Right lobe of liver (tissue), 6 donors: ENCODE data around the gene KAZN. TPM values are rescaled to one million over a fixed set of nuclear protein-coding genes. Genes with fewer than 3 reads are reported as not detected.
"Not testable (repeated sequence)": the region's sequence is repeated elsewhere in the genome, so short reads cannot be mapped to it uniquely, and the experiment has no call there.

Source experiments
- ATAC-seq, 4 donors: fragments of 200-7000 bp; cut with Tn5 transposase; one replicate each; pipeline ENCODE4 v1.9.1; 2020; ENCODE audit warnings: mild to moderate bottlenecking in 4 of 4, moderate library complexity in 4 of 4
- DNase-seq, 3 donors: peaks; one replicate each; pipeline ENCODE4 v3.0.0-alpha.2; 2020
- H3K27ac ChIP-seq, 3 donors: fragments of 200-600 bp; one replicate each; pipeline ENCODE4 v1.8.0; 2022
- H3K27me3 ChIP-seq, 2 donors: fragments of 200-600 bp; one replicate each; pipeline ENCODE4 v1.8.0; 2022
- H3K36me3 ChIP-seq, 4 donors: fragments of 200-600 bp; sonication (generic) in 1 of 4; one replicate each; pipeline versions ENCODE4 v1.5.1 to v1.8.0; 2017 to 2022; ENCODE audit warnings: control low read depth in 1 of 4
- H3K4me1 ChIP-seq, 4 donors: fragments of 200-600 bp; sonication (generic) in 1 of 4; one replicate each; pipeline versions ENCODE4 v1.5.1 to v1.8.0; 2017 to 2022; ENCODE audit warnings: control low read depth in 1 of 4
- H3K4me3 ChIP-seq, 3 donors: fragments of 200-600 bp; one replicate each; pipeline ENCODE4 v1.8.0; 2022
- H3K9me3 ChIP-seq, 4 donors: fragments of 200-600 bp; sonication (generic) in 1 of 4; one replicate each; pipeline versions ENCODE4 v1.5.1 to v1.8.0; 2017 to 2022; ENCODE audit warnings: control low read depth in 1 of 4
- CTCF ChIP-seq, 4 donors: fragments of 200-600 bp in 3 of 4; fragments of 450-650 bp in 1 of 4; IDR thresholded peaks; one replicate each; pipeline versions ENCODE4 v1.5.1 to v1.8.0; 2016 to 2022; ENCODE audit warnings: antibody characterized with exemption in 4 of 4, mild to moderate bottlenecking in 2 of 4
- POLR2A ChIP-seq: fragments of 450-650 bp; IDR thresholded peaks from one replicate; pipeline ENCODE4 v1.6.1; 2017; ENCODE audit warnings: antibody characterized with exemption, mild to moderate bottlenecking
- WGBS: methylation state at CpG from one replicate; pipeline ENCODE4 v1.1.6; 2018; ENCODE audit warnings: low coverage, low lambda C conversion rate; ENCODE audit not compliant: insufficient coverage; ENCODE audit errors: missing lambda C conversion rate; 5-methylcytosine and 5-hydroxymethylcytosine counted together
- intact Hi-C, 2 donors: fragments of 100-400 bp; cut with DNase I; formaldehyde crosslinking; loops; one replicate each; pipeline versions ENCODE4 v1.11.2 to v1.14.1; 2022
- total RNA-seq, 6 experiments: library from RNA; depleted of rRNA in 2 of 6; stranded (reverse); fragments of >200 nt in 2 of 6; fragmentation: NEBNext Ultra II Directional in 3 of 6; extraction: Animal tissue kit (Norgen Biotek cat#: 25700) in 3 of 6; gene quantifications; one replicate each; pipeline versions ENCODE4 v1.1.0 to v1.2.4, GENCODE V29; 2016 to 2023
- donor health status: DM: no; HTN: yes; CAD: no.
- donor health status: DM: no; HTN: no; CAD: no.
- donor health status: DM: no; HTN: no; CAD: no.
- donor health status: DM: no; HTN: yes; CAD: no.
- donor health status: DM: no; HTN: yes; CAD: no.

The KAZN gene
- total RNA-seq, 6 experiments from 2014 or later, result 1.5 to 7.2 (median 2.7) TPM

GRCh38 chr1:14578156-14578555, 20.3 kb upstream of the KAZN start:
- WGBS, result 66% methylated on average over 3 of the region's 3 CpGs
- intact Hi-C loops, result no loop called here
- no peaks in the 10 kb centered on the region for H3K9me3 ChIP-seq
- H3K36me3 ChIP-seq, result no peaks in the 10 kb centered on the region
- TF ChIP-seq CTCF (IDR thresholded peaks at IDR 0.05), result no peak
- TF ChIP-seq POLR2A, result no peak
- no peak overlapping the region for H3K4me3 ChIP-seq
- no peak for ATAC-seq
- no peak overlapping the region for H3K27ac ChIP-seq
- no peaks in the 10 kb centered on the region for H3K27me3 ChIP-seq
- H3K4me1 ChIP-seq, result no peaks in the 10 kb centered on the region
- no peak for DNase-seq

- DNase-seq, intact Hi-C loops, H3K36me3 ChIP-seq, H3K27me3 ChIP-seq, H3K27ac ChIP-seq, H3K4me3 ChIP-seq, ATAC-seq, H3K9me3 ChIP-seq, H3K4me1 ChIP-seq: not testable (repeated sequence)
- WGBS, result 87% methylated on average over 12 of the region's 12 CpGs
Observed at GRCh38 chr1:14580295-14580694, 18.2 kb upstream of the KAZN start.

- H3K9me3 ChIP-seq, result no peaks in the 10 kb centered on the region
- TF ChIP-seq CTCF (IDR thresholded peaks at IDR 0.05) (no peak), POLR2A (no peak)
- WGBS, result 87% methylated on average over 4 of the region's 4 CpGs
- no peaks in the 10 kb centered on the region for H3K36me3 ChIP-seq
- H3K27me3 ChIP-seq, result no peaks in the 10 kb centered on the region
- no peaks in the 10 kb centered on the region for H3K4me1 ChIP-seq
- no peak for ATAC-seq
- no peak overlapping the region for H3K4me3 ChIP-seq
- intact Hi-C loops, result no loop called here
- H3K27ac ChIP-seq, result no peak overlapping the region
- no peak for DNase-seq
Observed at GRCh38 chr1:14580986-14581385, 17.5 kb upstream of the KAZN start.

GRCh38 chr1:14583788-14584187, 14.7 kb upstream of the KAZN start:
- WGBS, result 52% methylated on average over 2 of the region's 5 CpGs

GRCh38 chr1:14585728-14586127, 12.8 kb upstream of the KAZN start:
- Histone ChIP-seq H3K27me3 (no peaks in the 10 kb centered on the region), H3K36me3 (no peaks in the 10 kb centered on the region), H3K9me3 (no peaks in the 10 kb centered on the region), H3K27ac (no peak overlapping the region), H3K4me1 (no peaks in the 10 kb centered on the region), H3K4me3 (no peak overlapping the region)
- TF ChIP-seq CTCF (IDR thresholded peaks at IDR 0.05) (no peak), POLR2A (no peak)
- ATAC-seq, result no peak
- intact Hi-C loops, result no loop called here
- 49% methylated on average over 4 of the region's 9 CpGs for WGBS
- no peak for DNase-seq

More at GRCh38 chr1:14583788-14584187, 14.7 kb upstream of the KAZN start:
- Histone ChIP-seq H3K4me1 (no peaks in the 10 kb centered on the region), H3K36me3 (no peaks in the 10 kb centered on the region), H3K27me3 (no peaks in the 10 kb centered on the region), H3K4me3 (no peak overlapping the region), H3K27ac (no peak overlapping the region), H3K9me3 (no peaks in the 10 kb centered on the region)
- ATAC-seq (no peak), DNase-seq (no peak)
- no peak for TF ChIP-seq CTCF (IDR thresholded peaks at IDR 0.05)
- no peak for TF ChIP-seq POLR2A
- intact Hi-C loops, result no loop called here
